HepG2 (cell line): ENCODE measurements around the gene AP2B1.

Source experiments
- ARNTL ChIP-seq: sonication (generic); formaldehyde crosslinking; IDR thresholded peaks from 2 replicates; pipeline ENCODE4 v1.4.0; 2020; ENCODE audit warnings: mild to moderate bottlenecking, missing genetic modification reagents
- ATRX ChIP-seq: sonication (generic); formaldehyde crosslinking; IDR thresholded peaks from 2 replicates; pipeline ENCODE4 v1.4.0; 2020; ENCODE audit warnings: missing genetic modification reagents, borderline replicate concordance
- BHLHE40 ChIP-seq: IDR thresholded peaks from 2 replicates; pipeline ENCODE4 v1.6.1; 2011; ENCODE audit warnings: low read length, improper control_type of control experiment
- BRCA1 ChIP-seq: sonication (generic); formaldehyde crosslinking; IDR thresholded peaks from 2 replicates; pipeline ENCODE4 v1.4.0; 2020; ENCODE audit warnings: missing genetic modification reagents
- MAFG ChIP-seq: sonication (generic); formaldehyde crosslinking; IDR thresholded peaks from 2 replicates; pipeline ENCODE4 v1.5.1; 2020; ENCODE audit warnings: mild to moderate bottlenecking, missing genetic modification reagents
- TF ChIP-seq, protein P1 (sequence below): sonication (generic); formaldehyde crosslinking; IDR thresholded peaks from 2 replicates; pipeline ENCODE4 v1.4.0; 2020; ENCODE audit warnings: mild to moderate bottlenecking, missing genetic modification reagents

DNA sequence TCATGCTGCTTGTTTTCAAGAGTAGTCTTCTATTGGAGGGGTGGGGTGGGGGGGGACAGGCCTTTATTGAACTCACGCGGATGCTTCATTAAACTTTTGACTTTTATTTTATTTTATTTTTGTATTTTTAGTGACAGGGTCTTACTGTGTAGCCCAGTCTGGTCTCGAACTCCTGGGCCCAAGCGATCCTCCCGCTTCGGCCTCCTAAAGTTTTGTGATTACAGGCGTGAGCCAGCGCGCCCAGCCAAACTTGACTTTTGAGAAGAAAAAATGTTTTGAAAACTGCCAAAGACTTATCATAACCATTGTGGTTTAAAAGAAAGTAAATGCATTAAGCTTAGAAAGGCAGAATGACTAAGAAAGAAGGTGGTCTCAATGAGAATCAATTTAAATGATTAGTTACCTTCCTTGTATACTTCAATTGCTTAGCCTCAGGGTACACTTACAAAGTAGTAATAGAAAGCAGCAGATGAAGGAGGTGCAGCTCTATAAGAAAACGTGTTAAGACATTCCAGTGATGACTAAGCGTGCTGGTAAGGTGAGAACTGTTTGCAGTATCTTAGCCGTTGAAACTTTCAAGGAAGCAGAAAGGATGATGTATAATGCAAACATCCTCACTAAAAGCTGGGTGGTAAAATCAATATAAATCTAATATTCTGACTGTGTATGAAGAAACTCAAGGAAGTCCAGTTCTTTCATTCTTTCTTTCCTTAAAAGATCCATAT, 1.2 kb downstream of the AP2B1 start:
- TF ChIP-seq BHLHE40 (no peak), ATRX (CRISPR knock-in tag) (no peak), ARNTL (CRISPR knock-in tag) (no peak), BRCA1 (no peak), MAFG (CRISPR knock-in tag) (no peak)
- TF ChIP-seq, protein P1, sequence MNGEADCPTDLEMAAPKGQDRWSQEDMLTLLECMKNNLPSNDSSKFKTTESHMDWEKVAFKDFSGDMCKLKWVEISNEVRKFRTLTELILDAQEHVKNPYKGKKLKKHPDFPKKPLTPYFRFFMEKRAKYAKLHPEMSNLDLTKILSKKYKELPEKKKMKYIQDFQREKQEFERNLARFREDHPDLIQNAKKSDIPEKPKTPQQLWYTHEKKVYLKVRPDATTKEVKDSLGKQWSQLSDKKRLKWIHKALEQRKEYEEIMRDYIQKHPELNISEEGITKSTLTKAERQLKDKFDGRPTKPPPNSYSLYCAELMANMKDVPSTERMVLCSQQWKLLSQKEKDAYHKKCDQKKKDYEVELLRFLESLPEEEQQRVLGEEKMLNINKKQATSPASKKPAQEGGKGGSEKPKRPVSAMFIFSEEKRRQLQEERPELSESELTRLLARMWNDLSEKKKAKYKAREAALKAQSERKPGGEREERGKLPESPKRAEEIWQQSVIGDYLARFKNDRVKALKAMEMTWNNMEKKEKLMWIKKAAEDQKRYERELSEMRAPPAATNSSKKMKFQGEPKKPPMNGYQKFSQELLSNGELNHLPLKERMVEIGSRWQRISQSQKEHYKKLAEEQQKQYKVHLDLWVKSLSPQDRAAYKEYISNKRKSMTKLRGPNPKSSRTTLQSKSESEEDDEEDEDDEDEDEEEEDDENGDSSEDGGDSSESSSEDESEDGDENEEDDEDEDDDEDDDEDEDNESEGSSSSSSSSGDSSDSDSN (CRISPR knock-in tag): no peak
